ENCODE data around the gene SLC24A3.
A peak's percentile ranks its signal among the peaks of the same experiment; 100 is the strongest.

SLC24A3 gene

DNA sequence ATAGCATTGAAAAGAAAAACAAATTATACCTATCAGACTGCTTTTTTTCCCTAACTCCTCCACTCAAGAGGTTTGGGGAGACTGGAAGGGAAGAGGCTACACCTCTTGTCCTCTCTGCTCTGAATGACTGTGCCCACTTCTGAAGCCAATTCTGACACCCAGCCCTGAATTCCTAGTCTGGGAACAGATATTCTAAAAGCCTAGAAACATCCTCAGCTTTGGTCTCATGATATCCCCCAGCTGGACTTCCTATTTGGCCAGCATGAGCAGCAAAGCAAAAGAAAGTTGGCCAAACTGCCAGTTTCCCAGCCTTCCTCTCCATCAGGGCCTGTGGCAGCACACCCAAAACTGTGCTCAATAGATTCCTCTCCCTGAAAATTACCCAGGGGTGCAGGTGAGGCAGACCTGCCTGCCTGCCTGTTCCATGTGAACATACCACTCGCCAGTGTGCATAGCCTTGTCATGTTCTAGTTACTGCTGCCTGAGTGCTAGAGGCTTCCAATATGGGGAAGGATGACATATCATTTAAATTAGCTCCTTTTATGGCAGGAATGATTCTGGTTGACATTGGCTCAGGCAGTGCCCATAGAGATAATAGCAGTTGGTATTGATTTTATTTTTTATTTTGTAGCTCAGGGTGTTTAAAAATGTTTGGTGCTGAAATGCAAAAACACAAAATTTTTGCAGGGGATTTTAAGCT is 393.5 kb downstream of the SLC24A3 start:
- no peak overlapping the region for H3K4me3 Mint-ChIP-seq
- no peak for DNase-seq (ENCODE audit: low spot score in 2 of 2)
- H3K36me3 Mint-ChIP-seq = no peaks in the 10 kb centered on the region
- no peaks in the 10 kb centered on the region for H3K27me3 Mint-ChIP-seq
- H3K4me1 Mint-ChIP-seq = no peaks in the 10 kb centered on the region
- H3K9me3 Mint-ChIP-seq = no peaks in the 10 kb centered on the region
- H3K27ac Mint-ChIP-seq = no peak overlapping the region
- no peak for ATAC-seq (ENCODE audit: low read depth)

DNA sequence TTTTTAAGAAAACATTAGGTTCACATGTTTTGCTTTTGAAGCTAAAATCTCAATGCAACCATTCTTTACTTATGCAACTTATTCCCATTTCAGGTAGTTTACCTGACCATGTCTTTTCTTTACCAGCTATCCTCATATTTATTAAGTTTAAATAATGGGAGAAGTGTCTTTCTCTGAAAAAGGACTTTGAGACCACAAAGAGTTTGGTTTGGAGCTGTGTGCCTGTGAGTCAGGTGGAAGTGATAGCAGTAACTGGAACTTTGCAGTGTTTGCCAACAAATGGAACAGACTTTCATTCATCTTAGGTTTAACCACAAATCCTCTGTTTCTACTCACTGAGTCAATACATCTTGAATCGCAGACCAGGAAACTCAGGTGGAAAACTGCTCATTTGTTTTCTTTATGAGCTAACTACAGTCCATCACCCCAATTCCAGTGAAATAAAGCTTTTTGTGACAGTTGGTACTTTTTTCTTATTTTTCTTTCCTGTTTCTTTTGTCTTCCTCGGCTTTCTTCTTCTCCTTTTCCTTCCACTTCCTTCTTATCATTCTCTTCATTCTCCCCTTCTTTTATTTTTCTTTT is 397.3 kb downstream of the SLC24A3 start:
- H3K27ac Mint-ChIP-seq = no peak overlapping the region

GRCh38 chr20:19615629-19616028 is 403.2 kb downstream of the SLC24A3 start:
- Mint-ChIP-seq H3K9me3 (no peaks in the 10 kb centered on the region), H3K27me3 (peaks cover 20% of the 10 kb centered on the region), H3K36me3 (no peaks in the 10 kb centered on the region), H3K27ac (no peak overlapping the region), H3K4me1 (no peaks in the 10 kb centered on the region), H3K4me3 (no peak overlapping the region)
- ATAC-seq (ENCODE audit: low read depth) (no peak), DNase-seq (ENCODE audit: low spot score in 2 of 2) (no peak)

More for the DNA sequence above, 397.3 kb downstream of the SLC24A3 start:
- no peak overlapping the region for H3K4me3 Mint-ChIP-seq
- DNase-seq (ENCODE audit: low spot score in 2 of 2) (no peak), ATAC-seq (ENCODE audit: low read depth) (no peak)
- no peaks in the 10 kb centered on the region for H3K4me1 Mint-ChIP-seq
- H3K36me3 Mint-ChIP-seq = no peaks in the 10 kb centered on the region
- no peaks in the 10 kb centered on the region for H3K9me3 Mint-ChIP-seq
- peaks cover 14% of the 10 kb centered on the region for H3K27me3 Mint-ChIP-seq

DNA sequence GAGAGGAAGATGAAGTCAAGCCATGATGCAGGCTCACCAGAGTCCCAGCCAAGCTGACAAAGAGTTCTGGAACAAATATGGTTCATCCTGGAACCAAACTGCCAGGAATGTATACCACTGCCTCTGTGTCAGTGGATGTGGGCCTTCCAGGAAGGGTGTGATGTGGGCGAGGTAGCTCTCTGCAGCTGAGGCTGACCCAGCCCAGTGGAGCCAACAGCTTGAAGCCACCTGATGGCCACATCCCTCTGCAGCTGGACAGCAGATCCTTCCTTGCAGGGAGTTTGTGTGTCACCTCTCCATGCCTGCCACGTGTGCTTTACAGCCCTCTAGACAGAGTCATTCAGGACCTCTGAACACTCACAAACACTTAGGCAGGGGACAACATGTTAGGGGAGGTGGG is 403.6 kb downstream of the SLC24A3 start:
- H3K9me3 Mint-ChIP-seq = no peaks in the 10 kb centered on the region
- H3K36me3 Mint-ChIP-seq = no peaks in the 10 kb centered on the region
- ATAC-seq (ENCODE audit: low read depth) (no peak), DNase-seq (ENCODE audit: low spot score in 2 of 2) (no peak)
- H3K4me1 Mint-ChIP-seq = peaks cover 1% of the 10 kb centered on the region
- no peak overlapping the region for H3K27ac Mint-ChIP-seq
- H3K27me3 Mint-ChIP-seq = peaks cover 20% of the 10 kb centered on the region
- no peak overlapping the region for H3K4me3 Mint-ChIP-seq

- ATAC-seq (ENCODE audit: low read depth) = no peak
- H3K27me3 Mint-ChIP-seq = peaks cover 21% of the 10 kb centered on the region
These were observed 404.2 kb downstream of the SLC24A3 start for GRCh38 chr20:19616620-19617019.

DNA sequence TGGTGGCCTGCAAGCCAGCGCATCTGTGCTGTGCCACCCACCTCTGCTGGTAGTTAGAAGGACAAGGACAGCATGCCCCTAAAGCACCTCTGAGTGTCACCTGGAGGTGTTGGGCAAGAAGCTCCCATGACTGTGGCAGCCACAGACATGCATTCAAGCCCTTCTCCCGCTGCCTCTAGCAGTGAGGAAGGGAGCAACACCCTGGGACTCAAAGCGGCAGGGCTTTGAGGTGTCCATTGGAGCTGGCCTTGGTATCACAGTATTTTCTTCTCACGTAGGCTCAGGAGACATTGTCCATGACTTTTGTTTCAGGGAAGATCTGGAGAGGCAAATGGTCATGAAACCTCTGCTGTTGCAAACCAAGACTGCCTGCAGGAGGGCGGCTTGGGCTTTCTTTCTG is 404.8 kb downstream of the SLC24A3 start:
- Mint-ChIP-seq H3K9me3 (no peaks in the 10 kb centered on the region), H3K4me1 (peaks cover 2% of the 10 kb centered on the region), H3K27me3 (peaks cover 20% of the 10 kb centered on the region), H3K36me3 (no peaks in the 10 kb centered on the region), H3K4me3 (no peak overlapping the region), H3K27ac (no peak overlapping the region)
- DNase-seq (ENCODE audit: low spot score in 2 of 2) (no peak), ATAC-seq (ENCODE audit: low read depth) (no peak)

More at GRCh38 chr20:19616620-19617019, 404.2 kb downstream of the SLC24A3 start:
- Mint-ChIP-seq H3K4me3 (no peak overlapping the region), H3K36me3 (no peaks in the 10 kb centered on the region), H3K9me3 (no peaks in the 10 kb centered on the region), H3K27ac (no peak overlapping the region), H3K4me1 (peaks cover 2% of the 10 kb centered on the region)
- DNase-seq (ENCODE audit: low spot score in 2 of 2) = no peak

GRCh38 chr20:19618711-19619110 is 406.3 kb downstream of the SLC24A3 start:
- Mint-ChIP-seq H3K9me3 (no peaks in the 10 kb centered on the region), H3K27me3 (peaks cover 17% of the 10 kb centered on the region)

DNA sequence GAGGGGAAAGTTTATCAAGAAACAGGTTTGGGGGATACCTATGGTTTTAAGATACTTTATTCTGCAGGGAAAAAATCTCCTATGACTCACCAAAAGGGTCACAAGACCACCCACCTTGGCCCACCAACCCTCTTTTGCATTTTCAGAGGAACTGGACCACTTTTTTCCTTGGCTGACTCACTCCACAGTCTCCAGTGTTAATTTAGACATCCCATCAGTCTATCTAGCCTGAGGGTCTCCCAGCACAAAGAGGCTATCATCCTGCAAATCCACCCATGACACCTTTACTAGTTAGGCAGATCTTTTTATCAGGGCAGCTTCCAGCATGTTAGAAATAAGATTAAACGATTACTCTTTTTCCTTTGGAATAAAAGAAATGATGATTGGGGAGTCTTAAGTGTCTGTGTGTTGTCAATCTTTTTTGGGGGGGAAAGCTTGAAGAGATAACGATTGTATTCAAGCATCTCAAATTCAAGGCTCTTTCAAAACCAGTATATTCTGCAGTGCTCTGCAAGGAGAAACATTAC is 407.5 kb downstream of the SLC24A3 start:
- no peak overlapping the region for H3K4me3 Mint-ChIP-seq
- ATAC-seq (ENCODE audit: low read depth) (no peak), DNase-seq (ENCODE audit: low spot score in 2 of 2) (no peak)
- H3K27ac Mint-ChIP-seq = no peak overlapping the region
- H3K27me3 Mint-ChIP-seq = peaks cover 12% of the 10 kb centered on the region
- H3K36me3 Mint-ChIP-seq = no peaks in the 10 kb centered on the region
- peaks cover 2% of the 10 kb centered on the region for H3K4me1 Mint-ChIP-seq
- no peaks in the 10 kb centered on the region for H3K9me3 Mint-ChIP-seq

More at GRCh38 chr20:19618711-19619110, 406.3 kb downstream of the SLC24A3 start:
- Mint-ChIP-seq H3K27ac (no peak overlapping the region), H3K4me1 (peaks cover 2% of the 10 kb centered on the region), H3K4me3 (no peak overlapping the region), H3K36me3 (no peaks in the 10 kb centered on the region)
- ATAC-seq (ENCODE audit: low read depth) = no peak
- DNase-seq (ENCODE audit: low spot score in 2 of 2) = no peak

GRCh38 chr20:19620446-19620845 is 408.0 kb downstream of the SLC24A3 start:
- Mint-ChIP-seq H3K27me3 (peaks cover 9% of the 10 kb centered on the region), H3K4me3 (no peak overlapping the region), H3K36me3 (no peaks in the 10 kb centered on the region), H3K27ac (no peak overlapping the region), H3K4me1 (peaks cover 2% of the 10 kb centered on the region), H3K9me3 (no peaks in the 10 kb centered on the region)
- ATAC-seq (ENCODE audit: low read depth) (no peak), DNase-seq (ENCODE audit: low spot score in 2 of 2) (no peak)

GRCh38 chr20:19621072-19621471 is 408.6 kb downstream of the SLC24A3 start:
- no peak for ATAC-seq (ENCODE audit: low read depth)
- H3K4me3 Mint-ChIP-seq = no peak overlapping the region
- no peaks in the 10 kb centered on the region for H3K9me3 Mint-ChIP-seq
- H3K27me3 Mint-ChIP-seq = peaks cover 9% of the 10 kb centered on the region
- no peaks in the 10 kb centered on the region for H3K36me3 Mint-ChIP-seq
- peaks cover 2% of the 10 kb centered on the region for H3K4me1 Mint-ChIP-seq
- H3K27ac Mint-ChIP-seq = no peak overlapping the region
- no peak for DNase-seq (ENCODE audit: low spot score in 2 of 2)

- no peak overlapping the region for H3K27ac Mint-ChIP-seq
- ATAC-seq (ENCODE audit: low read depth) = no peak
- no peaks in the 10 kb centered on the region for H3K9me3 Mint-ChIP-seq
- no peak overlapping the region for H3K4me3 Mint-ChIP-seq
- no peak for DNase-seq (ENCODE audit: low spot score in 2 of 2)
- H3K4me1 Mint-ChIP-seq = peaks cover 2% of the 10 kb centered on the region
- no peaks in the 10 kb centered on the region for H3K36me3 Mint-ChIP-seq
- peaks cover 10% of the 10 kb centered on the region for H3K27me3 Mint-ChIP-seq
These were observed 412.0 kb downstream of the SLC24A3 start for GRCh38 chr20:19624221-19624965.

DNA sequence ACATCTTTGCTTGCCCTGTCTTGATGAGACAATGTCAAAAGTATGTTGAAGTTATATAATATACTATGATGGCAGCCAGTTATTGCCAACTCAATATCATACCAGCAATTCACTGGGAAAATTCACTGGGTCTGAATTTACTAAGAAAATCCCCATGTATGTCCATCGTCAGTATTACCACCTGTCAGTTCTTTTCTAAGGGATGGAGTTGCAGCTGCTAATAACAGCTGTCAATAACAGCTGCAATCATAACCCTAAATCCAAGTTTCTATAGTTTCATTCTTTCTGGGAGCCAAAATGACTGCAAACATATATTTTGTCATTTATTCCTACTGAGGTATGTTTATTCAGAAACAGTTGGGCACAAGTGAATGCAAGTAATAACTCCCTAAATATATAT is 413.0 kb downstream of the SLC24A3 start:
- DNase-seq (ENCODE audit: low spot score in 2 of 2) = no peak
- Mint-ChIP-seq H3K4me1 (peaks cover 2% of the 10 kb centered on the region), H3K36me3 (no peaks in the 10 kb centered on the region), H3K4me3 (no peak overlapping the region), H3K27me3 (peaks cover 10% of the 10 kb centered on the region), H3K9me3 (no peaks in the 10 kb centered on the region), H3K27ac (no peak overlapping the region)
- ATAC-seq (ENCODE audit: low read depth) = no peak

DNA sequence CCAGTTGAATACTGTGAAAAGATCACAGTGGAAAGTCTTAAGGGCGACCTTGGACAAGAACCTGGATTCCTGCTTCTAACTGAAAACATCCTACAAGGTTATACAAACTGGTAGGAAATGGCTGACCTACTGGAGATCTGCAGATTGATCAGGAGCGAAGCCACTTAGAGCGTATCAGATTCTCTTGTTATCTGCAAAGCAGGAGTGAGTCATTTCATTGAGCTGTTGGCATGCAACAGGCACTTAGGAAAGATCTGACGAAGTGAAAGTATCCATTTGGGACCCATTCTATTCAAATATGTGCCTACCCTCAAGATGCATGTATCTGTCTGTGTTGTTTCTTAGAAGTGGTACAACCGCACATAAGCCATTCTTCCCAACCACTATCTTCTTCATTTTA is 414.5 kb downstream of the SLC24A3 start:
- no peaks in the 10 kb centered on the region for H3K36me3 Mint-ChIP-seq
- no peaks in the 10 kb centered on the region for H3K4me1 Mint-ChIP-seq
- H3K27me3 Mint-ChIP-seq = peaks cover 9% of the 10 kb centered on the region
- H3K27ac Mint-ChIP-seq = no peak overlapping the region
- ATAC-seq (ENCODE audit: low read depth) = no peak
- H3K4me3 Mint-ChIP-seq = no peak overlapping the region
- DNase-seq (ENCODE audit: low spot score in 2 of 2) = no peak
- no peaks in the 10 kb centered on the region for H3K9me3 Mint-ChIP-seq

DNA sequence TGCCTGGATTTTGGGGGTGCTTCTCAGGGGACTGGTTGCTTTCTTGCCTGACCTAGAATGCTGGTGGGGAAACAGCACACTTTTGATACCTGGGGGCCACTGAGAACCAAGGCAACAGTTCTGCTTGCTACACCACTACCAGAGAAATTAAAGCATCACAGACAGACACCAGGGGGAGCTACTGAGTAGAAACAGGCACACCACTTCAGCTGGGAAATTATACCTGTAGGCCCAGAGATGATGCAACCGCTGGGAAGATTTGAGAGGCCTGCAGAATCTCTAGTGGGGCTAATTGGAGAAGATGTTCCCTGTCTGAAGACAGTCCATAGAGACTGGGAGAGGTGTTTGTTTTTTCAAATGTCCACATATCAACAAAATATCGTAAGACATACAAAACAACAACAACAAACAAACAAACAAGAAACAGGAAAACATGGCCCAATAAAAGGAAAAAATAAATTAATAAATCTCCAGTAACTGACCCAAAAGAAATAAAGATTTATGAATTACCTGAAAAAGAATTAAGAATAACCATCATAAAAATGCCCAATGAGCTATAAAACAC is 416.2 kb downstream of the SLC24A3 start:
- peak; percentile 73 to 74 for DNase-seq (ENCODE audit: low spot score in 2 of 2)
- peak; percentile 82 for ATAC-seq (ENCODE audit: low read depth)
- Mint-ChIP-seq H3K4me3 (no peak overlapping the region), H3K9me3 (no peaks in the 10 kb centered on the region), H3K27ac (no peak overlapping the region), H3K27me3 (peaks cover 10% of the 10 kb centered on the region), H3K4me1 (no peaks in the 10 kb centered on the region), H3K36me3 (no peaks in the 10 kb centered on the region)
